SK-N-MC (cell line): Measurements from ENCODE around the gene FLNA.

Experiments used
- EZH2 ChIP-seq: fragments of 200-600 bp; sonication (generic); IDR thresholded peaks from one replicate; pipeline ENCODE4 v1.6.1; 2017; ENCODE audit warnings: antibody characterized with exemption
- POLR2AphosphoS5 ChIP-seq: IDR thresholded peaks from 2 replicates; pipeline ENCODE4 v1.6.1; 2012; ENCODE audit warnings: mild to moderate bottlenecking, low read depth, low read length, borderline replicate concordance

DNA sequence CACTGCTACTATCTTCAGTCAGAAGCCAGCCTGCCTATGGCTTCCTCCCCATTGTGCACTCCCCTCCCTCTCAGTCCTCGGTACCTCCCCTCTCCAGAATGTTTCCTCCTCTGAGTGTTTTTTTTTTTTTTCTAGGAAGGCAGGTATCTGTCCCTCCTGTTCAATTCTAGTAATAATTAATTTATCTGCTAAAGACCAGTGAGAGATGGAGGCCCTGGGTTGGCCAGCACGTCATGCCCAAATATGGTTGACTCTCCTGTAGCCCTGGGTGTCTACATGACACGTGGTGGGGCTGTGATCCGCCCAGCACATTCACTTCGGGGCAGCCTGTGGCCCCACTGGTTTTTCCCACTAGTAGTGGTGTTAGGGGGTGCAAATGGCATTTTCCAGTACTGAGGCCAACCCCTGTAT, 1.8 kb downstream of the FLNA start:
- TF ChIP-seq POLR2AphosphoS5 (no peak), EZH2 (no peak)
